ENCODE data around the gene ELOA.

DNA sequence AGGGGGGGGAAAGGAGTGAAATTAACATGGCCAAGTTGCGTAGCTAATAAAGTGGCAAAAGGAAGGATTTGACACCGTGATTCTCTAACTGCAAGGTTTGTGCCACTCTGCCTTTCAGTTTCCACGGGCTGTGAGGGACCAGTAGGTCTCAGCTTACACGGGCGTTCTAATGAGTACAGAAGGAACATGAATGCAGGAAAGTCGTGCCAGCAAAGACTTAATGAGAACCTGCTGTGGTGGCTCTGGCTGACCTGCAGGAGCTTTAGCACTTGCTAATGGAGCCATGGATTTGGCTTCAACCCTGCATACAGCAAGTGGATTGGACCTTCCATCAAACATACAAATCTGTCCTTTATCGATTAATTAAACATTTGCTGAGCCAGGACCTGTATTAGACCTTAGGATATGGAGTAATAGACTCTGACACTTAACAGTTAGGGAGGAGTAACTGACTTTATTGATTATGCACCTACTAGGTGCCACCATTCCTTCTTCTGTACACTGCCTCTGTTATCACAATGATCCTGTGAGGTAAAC is 19.8 kb downstream of the ELOA start:
- TF ChIP-seq, protein P1, sequence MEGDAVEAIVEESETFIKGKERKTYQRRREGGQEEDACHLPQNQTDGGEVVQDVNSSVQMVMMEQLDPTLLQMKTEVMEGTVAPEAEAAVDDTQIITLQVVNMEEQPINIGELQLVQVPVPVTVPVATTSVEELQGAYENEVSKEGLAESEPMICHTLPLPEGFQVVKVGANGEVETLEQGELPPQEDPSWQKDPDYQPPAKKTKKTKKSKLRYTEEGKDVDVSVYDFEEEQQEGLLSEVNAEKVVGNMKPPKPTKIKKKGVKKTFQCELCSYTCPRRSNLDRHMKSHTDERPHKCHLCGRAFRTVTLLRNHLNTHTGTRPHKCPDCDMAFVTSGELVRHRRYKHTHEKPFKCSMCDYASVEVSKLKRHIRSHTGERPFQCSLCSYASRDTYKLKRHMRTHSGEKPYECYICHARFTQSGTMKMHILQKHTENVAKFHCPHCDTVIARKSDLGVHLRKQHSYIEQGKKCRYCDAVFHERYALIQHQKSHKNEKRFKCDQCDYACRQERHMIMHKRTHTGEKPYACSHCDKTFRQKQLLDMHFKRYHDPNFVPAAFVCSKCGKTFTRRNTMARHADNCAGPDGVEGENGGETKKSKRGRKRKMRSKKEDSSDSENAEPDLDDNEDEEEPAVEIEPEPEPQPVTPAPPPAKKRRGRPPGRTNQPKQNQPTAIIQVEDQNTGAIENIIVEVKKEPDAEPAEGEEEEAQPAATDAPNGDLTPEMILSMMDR (IDR thresholded peaks at IDR 0.05) = no peak
- no peak for TF ChIP-seq POLR2AphosphoS5 (IDR thresholded peaks at IDR 0.05)
- TF ChIP-seq POLR2A (IDR thresholded peaks at IDR 0.05) = no peak
- TF ChIP-seq EP300 (IDR thresholded peaks at IDR 0.05) = no peak

Measured in suprapubic skin (tissue), 4 donors.